ENCODE measurements around the gene LRP4.

DNA sequence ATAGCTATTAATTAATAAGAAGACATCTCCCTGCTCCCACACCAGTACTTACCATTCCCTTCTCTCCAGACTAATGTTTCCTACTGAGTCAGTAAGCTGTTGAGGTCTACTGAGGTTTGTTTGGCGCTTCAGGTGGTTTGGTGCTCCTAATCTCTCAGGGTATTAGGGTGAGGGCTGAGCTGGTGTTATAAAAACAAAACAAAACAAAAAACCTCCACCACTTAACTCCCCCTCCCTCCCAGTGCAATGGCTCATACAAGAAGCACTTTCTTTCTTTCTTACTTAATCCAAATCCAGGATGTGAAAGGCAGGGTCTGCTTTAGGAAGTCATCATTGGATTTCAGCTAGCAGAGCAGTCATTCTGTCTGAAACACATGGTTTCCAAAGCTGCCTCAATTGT is 33.5 kb upstream of the LRP4 start:
- no peak for TF ChIP-seq EZH2 (IDR thresholded peaks at IDR 0.05; ENCODE audit: borderline replicate concordance, low read length)
- TF ChIP-seq, protein P1, sequence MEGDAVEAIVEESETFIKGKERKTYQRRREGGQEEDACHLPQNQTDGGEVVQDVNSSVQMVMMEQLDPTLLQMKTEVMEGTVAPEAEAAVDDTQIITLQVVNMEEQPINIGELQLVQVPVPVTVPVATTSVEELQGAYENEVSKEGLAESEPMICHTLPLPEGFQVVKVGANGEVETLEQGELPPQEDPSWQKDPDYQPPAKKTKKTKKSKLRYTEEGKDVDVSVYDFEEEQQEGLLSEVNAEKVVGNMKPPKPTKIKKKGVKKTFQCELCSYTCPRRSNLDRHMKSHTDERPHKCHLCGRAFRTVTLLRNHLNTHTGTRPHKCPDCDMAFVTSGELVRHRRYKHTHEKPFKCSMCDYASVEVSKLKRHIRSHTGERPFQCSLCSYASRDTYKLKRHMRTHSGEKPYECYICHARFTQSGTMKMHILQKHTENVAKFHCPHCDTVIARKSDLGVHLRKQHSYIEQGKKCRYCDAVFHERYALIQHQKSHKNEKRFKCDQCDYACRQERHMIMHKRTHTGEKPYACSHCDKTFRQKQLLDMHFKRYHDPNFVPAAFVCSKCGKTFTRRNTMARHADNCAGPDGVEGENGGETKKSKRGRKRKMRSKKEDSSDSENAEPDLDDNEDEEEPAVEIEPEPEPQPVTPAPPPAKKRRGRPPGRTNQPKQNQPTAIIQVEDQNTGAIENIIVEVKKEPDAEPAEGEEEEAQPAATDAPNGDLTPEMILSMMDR (conservative IDR thresholded peaks at IDR 0.05 in 1 of 2, IDR thresholded peaks at IDR 0.05 in 1 of 2; ENCODE audit: extremely low read depth in 1 of 2, insufficient read depth in 1 of 2, low read depth in 1 of 2, low read length in 2 of 2): no peak
